ENCODE measurements around the gene QPRT. TPM values are rescaled to one million over a fixed set of nuclear protein-coding genes. Genes with fewer than 3 reads are reported as not detected.
"Not testable (repeated sequence)": the region's sequence is repeated elsewhere in the genome, so short reads cannot be mapped to it uniquely, and the experiment has no call there.

QPRT gene
- total and polyA plus RNA-seq, 5 donors, result 20.4 to 53.5 (median 40.8) TPM

DNA sequence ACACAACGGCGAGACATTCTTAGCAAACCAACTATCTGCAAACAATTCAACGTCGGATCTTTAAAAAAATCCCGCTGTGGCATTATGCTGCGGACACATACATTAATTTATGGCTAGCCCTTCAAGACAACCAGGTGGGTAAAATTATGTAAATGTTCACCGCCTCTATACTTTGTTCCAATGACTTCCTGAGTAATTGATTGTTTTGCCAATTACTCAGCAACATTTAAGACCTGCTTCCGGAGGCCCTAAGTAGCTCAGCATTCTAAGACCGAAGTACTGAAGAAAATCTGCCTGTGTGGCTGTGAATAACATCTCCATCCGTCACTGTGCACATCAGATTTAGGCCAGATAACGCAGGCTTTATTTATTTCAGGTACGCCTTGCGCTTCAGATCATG is 23.3 kb downstream of the QPRT start:
- intact Hi-C loops (cut with DNase I), result loop anchor here in 2 of 4 donors (5.0 to 10.0 kb wide), 2 partner anchors 57 to 315 kb away; no protein-coding TSS in a partner anchor
- no peaks in the 10 kb centered on the region for H3K9me3 ChIP-seq (ENCODE audit: control insufficient read depth, low read length)
- WGBS, result 78% methylated on average over 13 of the region's 13 CpGs
- no peak overlapping the region for H3K27ac ChIP-seq (ENCODE audit: low read length)
- H3K27me3 ChIP-seq (ENCODE audit: control insufficient read depth, insufficient read depth), result no peaks in the 10 kb centered on the region
- DNase-seq, result no peak
- no peaks in the 10 kb centered on the region for H3K4me1 ChIP-seq (ENCODE audit: control insufficient read depth, insufficient read depth, low read length)
- H3K4me3 ChIP-seq (ENCODE audit: low read length), result no peak overlapping the region
- no peak for ATAC-seq

- intact Hi-C loops (cut with DNase I), result loop anchor here in 1 of 4 donors (10.0 kb wide), 1 partner anchor 60 kb away; no protein-coding TSS in a partner anchor
- no peaks in the 10 kb centered on the region for H3K4me1 ChIP-seq (ENCODE audit: control insufficient read depth, insufficient read depth, low read length)
- 62% methylated on average over 2 of the region's 2 CpGs for WGBS
Measured at GRCh38 chr16:29705030-29705429, 26.1 kb downstream of the QPRT start.

GRCh38 chr16:29707160-29707559 is 28.2 kb downstream of the QPRT start:
- not testable (repeated sequence) for DNase-seq; H3K27ac ChIP-seq (ENCODE audit: low read length); H3K27me3 ChIP-seq (ENCODE audit: control insufficient read depth, insufficient read depth); ATAC-seq; H3K4me1 ChIP-seq (ENCODE audit: control insufficient read depth, insufficient read depth, low read length); H3K4me3 ChIP-seq (ENCODE audit: low read length); H3K9me3 ChIP-seq (ENCODE audit: control insufficient read depth, low read length)
- 96% methylated on average over 1 of the region's 1 CpG for WGBS
- intact Hi-C loops (cut with DNase I), result loop anchor here in 1 of 4 donors (10.0 kb wide), 1 partner anchor 62 kb away; no protein-coding TSS in a partner anchor

More at GRCh38 chr16:29705030-29705429, 26.1 kb downstream of the QPRT start:
- ATAC-seq (no peak), DNase-seq (no peak)
- Histone ChIP-seq H3K4me3 (ENCODE audit: low read length) (no peak overlapping the region), H3K27me3 (ENCODE audit: control insufficient read depth, insufficient read depth) (no peaks in the 10 kb centered on the region), H3K27ac (ENCODE audit: low read length) (no peak overlapping the region), H3K9me3 (ENCODE audit: control insufficient read depth, low read length) (no peaks in the 10 kb centered on the region)

DNA sequence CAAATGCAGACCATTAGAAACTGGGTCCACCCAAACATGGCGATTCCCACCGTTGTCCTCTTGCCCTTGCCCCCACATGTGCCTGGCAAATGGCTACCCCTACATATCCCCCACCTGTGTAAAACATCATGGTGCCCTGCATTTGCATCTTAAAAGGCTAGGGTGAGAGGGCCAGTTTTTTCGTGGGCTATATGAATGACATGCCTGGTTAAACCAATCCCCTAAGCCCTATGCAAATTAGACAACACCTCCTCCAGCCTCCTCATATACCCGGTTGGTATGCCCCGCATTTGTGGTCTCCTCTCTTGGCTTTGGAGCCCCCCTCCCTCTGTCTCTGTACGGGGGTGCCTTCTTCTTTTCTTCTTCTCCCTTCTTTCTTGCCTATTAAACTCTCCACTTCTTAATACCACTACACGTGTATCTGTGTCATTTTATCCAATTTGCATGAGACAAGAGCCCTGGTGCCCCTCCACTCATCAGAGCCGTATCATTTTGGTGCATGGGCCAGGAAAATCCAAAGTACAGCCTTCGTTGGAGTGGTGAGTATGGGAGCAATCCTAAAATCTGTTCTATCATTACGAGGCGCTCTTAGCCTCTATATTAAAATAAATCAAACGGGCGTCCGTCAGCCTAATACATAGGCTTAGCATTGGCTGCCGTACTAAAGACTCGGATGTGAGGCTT is 30.1 kb downstream of the QPRT start:
- intact Hi-C loops (cut with DNase I), result loop anchor here in 1 of 4 donors (10.0 kb wide), 1 partner anchor 64 kb away; no protein-coding TSS in a partner anchor
- H3K27me3 ChIP-seq (ENCODE audit: control insufficient read depth, insufficient read depth), result no peaks in the 10 kb centered on the region
- 71% methylated on average over 16 of the region's 16 CpGs for WGBS
- H3K9me3 ChIP-seq (ENCODE audit: control insufficient read depth, low read length), result no peaks in the 10 kb centered on the region
- no peak overlapping the region for H3K4me3 ChIP-seq (ENCODE audit: low read length)
- no peaks in the 10 kb centered on the region for H3K4me1 ChIP-seq (ENCODE audit: control insufficient read depth, insufficient read depth, low read length)
- ATAC-seq (no peak), DNase-seq (no peak)
- no peak overlapping the region for H3K27ac ChIP-seq (ENCODE audit: low read length)

- H3K4me1 ChIP-seq (ENCODE audit: control insufficient read depth, insufficient read depth, low read length); DNase-seq; ATAC-seq; H3K27me3 ChIP-seq (ENCODE audit: control insufficient read depth, insufficient read depth); H3K4me3 ChIP-seq (ENCODE audit: low read length); H3K27ac ChIP-seq (ENCODE audit: low read length); H3K9me3 ChIP-seq (ENCODE audit: control insufficient read depth, low read length): not testable (repeated sequence)
- intact Hi-C loops (cut with DNase I), result loop anchor here in 1 of 4 donors (10.0 kb wide), 1 partner anchor 65 kb away; no protein-coding TSS in a partner anchor
- WGBS, result 66% methylated on average over 6 of the region's 6 CpGs
Measured at GRCh38 chr16:29709657-29710056, 30.7 kb downstream of the QPRT start.

GRCh38 chr16:29710227-29711219 is 31.5 kb downstream of the QPRT start:
- intact Hi-C loops (cut with DNase I), result no loop called here
- 40% methylated on average over 17 of the region's 17 CpGs for WGBS
- H3K27ac ChIP-seq (ENCODE audit: low read length), result no peak overlapping the region
- DNase-seq (no peak), ATAC-seq (peak; percentile 85)
- H3K9me3 ChIP-seq (ENCODE audit: control insufficient read depth, low read length), result no peaks in the 10 kb centered on the region
- H3K4me1 ChIP-seq (ENCODE audit: control insufficient read depth, insufficient read depth, low read length), result no peaks in the 10 kb centered on the region
- H3K27me3 ChIP-seq (ENCODE audit: control insufficient read depth, insufficient read depth), result no peaks in the 10 kb centered on the region
- H3K4me3 ChIP-seq (ENCODE audit: low read length), result no peak overlapping the region

DNA sequence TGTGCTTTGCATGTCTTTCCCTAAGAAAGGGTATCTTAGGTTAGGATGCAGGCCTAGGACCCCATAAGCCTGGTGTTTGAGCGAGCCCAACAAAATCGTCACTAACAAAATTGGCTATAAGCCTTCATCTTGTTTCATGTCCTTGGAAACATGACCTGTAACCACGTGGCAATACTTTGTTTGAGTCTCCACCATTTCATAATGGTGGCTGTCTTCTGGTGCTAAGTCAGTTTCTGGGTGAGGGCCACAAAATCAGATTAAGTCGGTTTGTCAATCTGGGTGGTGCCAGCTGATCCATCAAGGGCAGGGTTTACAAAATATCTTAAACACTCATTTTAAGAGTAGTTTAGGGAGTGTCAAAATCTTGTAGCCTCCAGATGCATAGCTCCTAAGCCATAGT is 33.8 kb downstream of the QPRT start:
- Histone ChIP-seq H3K27ac (ENCODE audit: low read length) (no peak overlapping the region), H3K27me3 (ENCODE audit: control insufficient read depth, insufficient read depth) (no peaks in the 10 kb centered on the region), H3K9me3 (ENCODE audit: control insufficient read depth, low read length) (no peaks in the 10 kb centered on the region), H3K4me3 (ENCODE audit: low read length) (no peak overlapping the region), H3K4me1 (ENCODE audit: control insufficient read depth, insufficient read depth, low read length) (no peaks in the 10 kb centered on the region)
- no peak for DNase-seq
- intact Hi-C loops (cut with DNase I), result no loop called here
- ATAC-seq, result no peak
- WGBS, result 76% methylated on average over 4 of the region's 4 CpGs

DNA sequence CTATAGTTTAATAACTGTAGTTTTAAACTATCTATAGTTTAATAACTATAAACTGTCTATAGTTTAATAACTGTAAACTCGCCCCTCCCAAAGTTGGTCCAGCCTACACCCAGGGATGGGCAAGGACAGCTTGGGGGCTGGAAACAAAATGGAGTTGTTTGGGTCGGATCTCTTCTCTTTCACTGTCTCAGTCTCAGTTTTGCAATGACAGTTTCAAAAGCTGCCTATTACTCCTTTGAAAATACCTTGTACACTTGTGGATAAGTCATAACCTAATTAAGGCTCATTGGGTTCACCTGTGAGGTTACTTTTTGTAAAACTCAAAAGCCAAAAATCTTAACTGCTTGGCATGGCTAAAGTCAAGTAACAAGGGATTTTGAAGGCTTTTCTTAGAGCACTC is 35.4 kb downstream of the QPRT start:
- Histone ChIP-seq H3K4me3 (ENCODE audit: low read length) (no peak overlapping the region), H3K27ac (ENCODE audit: low read length) (no peak overlapping the region), H3K27me3 (ENCODE audit: control insufficient read depth, insufficient read depth) (no peaks in the 10 kb centered on the region), H3K9me3 (ENCODE audit: control insufficient read depth, low read length) (no peaks in the 10 kb centered on the region), H3K4me1 (ENCODE audit: control insufficient read depth, insufficient read depth, low read length) (no peaks in the 10 kb centered on the region)
- DNase-seq, result no peak
- intact Hi-C loops (cut with DNase I), result no loop called here
- no peak for ATAC-seq
- 88% methylated on average over 2 of the region's 2 CpGs for WGBS

DNA sequence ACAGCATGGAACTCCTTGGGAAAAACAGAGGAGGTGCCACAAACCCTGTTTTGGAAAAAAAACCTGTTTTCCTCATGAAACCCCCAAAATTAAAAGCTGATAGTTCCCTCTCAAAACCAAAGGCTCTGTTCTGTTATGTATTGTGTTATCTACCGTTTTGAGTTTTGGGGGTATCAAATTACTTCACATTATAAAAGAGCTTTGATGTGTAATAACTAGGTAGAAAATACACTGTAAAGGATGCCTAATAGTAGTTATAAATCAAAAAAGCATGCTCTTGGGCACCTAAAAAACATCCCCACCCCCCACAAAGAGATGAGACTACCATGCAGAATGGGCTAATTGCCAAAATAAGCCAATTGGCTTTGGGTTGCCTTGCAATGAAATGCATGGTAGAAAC is 36.0 kb downstream of the QPRT start:
- DNase-seq (no peak), ATAC-seq (no peak)
- H3K4me3 ChIP-seq (ENCODE audit: low read length), result no peak overlapping the region
- H3K4me1 ChIP-seq (ENCODE audit: control insufficient read depth, insufficient read depth, low read length), result no peaks in the 10 kb centered on the region
- H3K27me3 ChIP-seq (ENCODE audit: control insufficient read depth, insufficient read depth), result no peaks in the 10 kb centered on the region
- intact Hi-C loops (cut with DNase I), result no loop called here
- H3K27ac ChIP-seq (ENCODE audit: low read length), result no peak overlapping the region
- 16% methylated on average over 1 of the region's 1 CpG for WGBS
- H3K9me3 ChIP-seq (ENCODE audit: control insufficient read depth, low read length), result no peaks in the 10 kb centered on the region

DNA sequence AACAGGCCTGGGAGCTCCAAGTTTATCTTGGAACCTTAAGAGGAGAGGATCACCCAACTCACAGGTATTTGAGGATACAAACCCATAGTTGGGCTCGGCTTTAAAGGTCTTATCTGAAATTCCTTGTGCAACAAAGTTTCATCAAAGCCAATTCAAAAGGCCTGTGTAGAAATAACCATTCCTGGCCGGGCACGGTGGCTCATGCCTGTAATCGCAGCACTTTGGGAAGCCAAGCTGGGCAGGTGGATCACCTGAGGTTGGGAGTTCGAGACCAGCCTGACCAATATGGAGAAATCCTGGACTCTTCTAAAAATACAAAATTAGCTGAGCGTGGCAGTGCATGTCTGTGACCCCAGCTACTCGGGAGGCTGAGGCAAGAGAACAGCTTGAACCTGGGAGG is 38.1 kb downstream of the QPRT start:
- ATAC-seq (no peak), DNase-seq (no peak)
- no peaks in the 10 kb centered on the region for H3K27me3 ChIP-seq (ENCODE audit: control insufficient read depth, insufficient read depth)
- intact Hi-C loops (cut with DNase I), result no loop called here
- no peak overlapping the region for H3K4me3 ChIP-seq (ENCODE audit: low read length)
- H3K4me1 ChIP-seq (ENCODE audit: control insufficient read depth, insufficient read depth, low read length), result no peaks in the 10 kb centered on the region
- H3K9me3 ChIP-seq (ENCODE audit: control insufficient read depth, low read length), result no peaks in the 10 kb centered on the region
- 84% methylated on average over 7 of the region's 7 CpGs for WGBS
- no peak overlapping the region for H3K27ac ChIP-seq (ENCODE audit: low read length)

DNA sequence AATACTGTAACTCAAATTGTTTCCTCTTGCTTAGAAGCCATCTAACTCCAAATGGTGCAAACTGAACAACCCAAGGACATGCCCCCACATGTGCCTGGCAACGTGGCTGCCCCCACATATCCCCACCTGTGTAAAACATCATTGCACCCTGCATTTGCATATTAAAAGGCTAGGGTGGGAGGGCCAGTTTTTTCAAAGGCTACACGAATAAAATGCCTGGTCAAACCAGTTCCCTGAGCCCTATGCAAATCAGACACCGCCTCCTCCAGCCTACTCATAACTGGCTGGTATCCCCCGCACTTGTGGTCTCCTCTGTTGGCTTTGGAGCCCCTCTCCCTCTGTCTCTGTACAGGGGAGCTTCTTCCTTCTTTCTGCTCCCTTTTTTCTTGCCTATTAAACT is 40.1 kb downstream of the QPRT start:
- no peak for ATAC-seq
- intact Hi-C loops (cut with DNase I), result no loop called here
- 32% methylated on average over 4 of the region's 4 CpGs for WGBS

More for the DNA sequence above, 40.1 kb downstream of the QPRT start:
- H3K4me3 ChIP-seq (ENCODE audit: low read length), result no peak overlapping the region
- no peak for DNase-seq
- no peaks in the 10 kb centered on the region for H3K27me3 ChIP-seq (ENCODE audit: control insufficient read depth, insufficient read depth)
- H3K9me3 ChIP-seq (ENCODE audit: control insufficient read depth, low read length), result no peaks in the 10 kb centered on the region
- no peak overlapping the region for H3K27ac ChIP-seq (ENCODE audit: low read length)
- H3K4me1 ChIP-seq (ENCODE audit: control insufficient read depth, insufficient read depth, low read length), result no peaks in the 10 kb centered on the region
